GM18868 (cell line): ENCODE measurements around the gene GYPB.
A peak's percentile ranks its signal among the peaks of the same experiment; 100 is the strongest.
"Not testable (repeated sequence)": the region's sequence is repeated elsewhere in the genome, so short reads cannot be mapped to it uniquely, and the experiment has no call there.

Source experiments
- ATAC-seq: cut with Tn5 transposase; IDR thresholded peaks from one replicate; pipeline ENCODE4 v1.9.1; 2021; ENCODE audit warnings: mild to moderate bottlenecking, moderate library complexity; ENCODE audit not compliant: unreplicated experiment

Gene GYPB

GRCh38 chr4:144019277-144019676 lies at the start of gene GYPB:
Gene GYPB, minus strand, starts transcription at chr4:144019380. Its CDS starts 93 bp downstream, at chr4:144019287.
- ATAC-seq = not testable (repeated sequence)

- not testable (repeated sequence) for ATAC-seq
Observed at GRCh38 chr4:144061556-144061955, 42.4 kb upstream of the GYPB start.

GRCh38 chr4:144060234-144060859 lies 41.2 kb upstream of the GYPB start:
- not testable (repeated sequence) for ATAC-seq

GRCh38 chr4:144056800-144057199 lies 37.6 kb upstream of the GYPB start:
- ATAC-seq = no peak

GRCh38 chr4:144055336-144055735 lies 36.2 kb upstream of the GYPB start:
- ATAC-seq = not testable (repeated sequence)

GRCh38 chr4:144051494-144051893 lies 32.3 kb upstream of the GYPB start:
- not testable (repeated sequence) for ATAC-seq

- not testable (repeated sequence) for ATAC-seq
Observed at GRCh38 chr4:144050631-144051030, 31.5 kb upstream of the GYPB start.

- not testable (repeated sequence) for ATAC-seq
Observed at GRCh38 chr4:144049495-144050424, 30.6 kb upstream of the GYPB start.

GRCh38 chr4:144044936-144045335 lies 25.8 kb upstream of the GYPB start:
- ATAC-seq = not testable (repeated sequence)

GRCh38 chr4:144032580-144032979 lies 13.4 kb upstream of the GYPB start:
- not testable (repeated sequence) for ATAC-seq

- not testable (repeated sequence) for ATAC-seq
Observed at GRCh38 chr4:144031875-144032274, 12.7 kb upstream of the GYPB start.

- ATAC-seq = not testable (repeated sequence)
Observed at GRCh38 chr4:144031369-144031768, 12.2 kb upstream of the GYPB start.

GRCh38 chr4:144030708-144031107 lies 11.5 kb upstream of the GYPB start:
- not testable (repeated sequence) for ATAC-seq

GRCh38 chr4:144026682-144027081 lies 7.5 kb upstream of the GYPB start:
- ATAC-seq = not testable (repeated sequence)

GRCh38 chr4:144024399-144025053 lies 5.3 kb upstream of the GYPB start:
- not testable (repeated sequence) for ATAC-seq

GRCh38 chr4:144022772-144023400 lies 3.7 kb upstream of the GYPB start:
- not testable (repeated sequence) for ATAC-seq

GRCh38 chr4:144021336-144021990 lies 2.3 kb upstream of the GYPB start:
- peak; percentile 82 for ATAC-seq

GRCh38 chr4:144018223-144019000 lies 768 bp downstream of the GYPB start:
- not testable (repeated sequence) for ATAC-seq

GRCh38 chr4:144017271-144017670 lies 1.9 kb downstream of the GYPB start:
- not testable (repeated sequence) for ATAC-seq
